A204.1 (cell line): ENCODE data around the gene KCNJ6.
"Not testable (repeated sequence)": the region's sequence is repeated elsewhere in the genome, so short reads cannot be mapped to it uniquely, and the experiment has no call there.

Experiments used
- FAIRE-seq: peaks from 2 replicates; lab custom pipeline; 2012; peaks lifted over from hg19 to GRCh38; lab: Jason Lieb, UNC

Gene KCNJ6

GRCh38 chr21:37767984-37768383, 148.3 kb downstream of the KCNJ6 start:
- no peak for FAIRE-seq

DNA sequence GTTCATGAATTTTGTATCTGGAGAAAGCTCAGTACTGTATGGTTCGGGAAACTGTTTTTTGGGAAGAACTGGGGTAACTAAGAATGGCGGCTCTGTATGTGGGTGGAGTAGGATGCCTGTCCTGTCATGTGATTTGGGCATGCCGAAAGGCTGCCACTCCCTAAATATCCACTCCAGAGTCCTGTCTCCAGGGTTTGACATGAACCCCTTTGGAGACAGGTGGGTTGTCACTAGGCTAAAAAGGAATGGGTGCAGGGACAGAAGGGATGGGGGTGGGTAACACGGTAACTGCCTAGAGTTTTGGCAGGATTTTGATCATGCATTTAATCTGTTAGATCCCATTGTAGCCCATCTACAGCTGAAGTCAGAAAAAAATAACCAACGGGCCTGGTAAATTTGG, 150.1 kb downstream of the KCNJ6 start:
- FAIRE-seq = no peak

GRCh38 chr21:37765221-37765900, 150.9 kb downstream of the KCNJ6 start:
- FAIRE-seq = no peak

DNA sequence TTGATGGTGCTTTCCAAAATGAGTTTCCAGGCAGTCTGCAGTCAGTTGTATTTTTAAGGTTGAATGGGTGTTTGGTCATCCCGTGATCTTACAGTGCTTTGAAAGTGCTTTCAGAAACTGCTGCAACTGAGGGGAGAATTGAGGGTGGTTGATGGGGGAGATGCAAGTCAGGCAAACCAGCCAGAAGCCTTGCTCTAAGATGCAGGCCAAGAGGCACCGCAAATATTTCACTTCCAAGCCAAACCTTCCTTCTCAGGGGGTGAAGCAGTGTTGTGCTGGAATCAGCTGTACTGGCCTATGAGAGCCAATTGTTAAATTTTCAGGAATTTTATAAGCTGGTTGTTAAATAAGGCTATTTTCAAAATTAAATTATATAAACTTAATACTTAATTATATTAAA, 151.6 kb downstream of the KCNJ6 start:
- FAIRE-seq = no peak

DNA sequence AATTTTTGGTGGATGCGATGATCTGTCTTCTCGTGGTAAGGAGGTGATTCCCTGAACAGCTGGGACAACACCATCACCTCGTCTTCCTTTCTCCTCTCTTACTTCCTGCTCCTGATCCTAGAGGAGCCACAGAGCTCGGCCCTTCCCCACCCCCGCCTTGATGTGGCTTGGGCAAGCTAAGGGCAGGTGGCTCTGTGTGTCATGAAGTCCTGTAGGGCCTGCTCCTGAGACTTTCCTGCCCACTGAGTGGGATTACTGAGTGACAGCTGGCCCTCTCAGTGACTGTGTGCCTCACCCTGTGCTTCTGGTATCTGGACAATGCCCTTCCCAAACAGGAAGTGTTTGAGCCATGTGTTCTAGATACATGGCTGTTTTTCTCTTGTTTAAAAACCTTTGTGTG, 153.0 kb downstream of the KCNJ6 start:
- no peak for FAIRE-seq

- no peak for FAIRE-seq
Observed at GRCh38 chr21:37762606-37763005, 153.7 kb downstream of the KCNJ6 start.

GRCh38 chr21:37761406-37761805, 154.9 kb downstream of the KCNJ6 start:
- not testable (repeated sequence) for FAIRE-seq

DNA sequence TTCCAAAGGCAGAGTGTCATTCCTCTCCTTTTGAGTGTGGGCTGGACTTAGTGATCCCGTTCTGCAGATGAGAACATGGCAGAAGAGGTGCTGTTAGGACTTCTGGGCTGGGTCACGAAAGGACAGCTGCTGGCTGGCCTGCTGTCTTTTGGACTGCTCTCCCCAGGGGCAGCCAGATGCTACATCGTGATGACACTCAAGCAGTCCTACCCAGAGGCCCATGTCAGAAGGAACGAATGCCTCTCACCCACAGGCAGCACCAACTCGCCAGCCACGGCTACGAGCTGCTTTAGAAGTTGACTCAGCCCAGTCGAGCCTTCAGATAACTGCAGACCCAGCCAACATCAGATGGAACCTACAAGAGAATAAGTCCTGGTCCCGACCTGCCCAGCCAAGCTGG, 156.5 kb downstream of the KCNJ6 start:
- FAIRE-seq = no peak

GRCh38 chr21:37758982-37759381, 157.3 kb downstream of the KCNJ6 start:
- no peak for FAIRE-seq

DNA sequence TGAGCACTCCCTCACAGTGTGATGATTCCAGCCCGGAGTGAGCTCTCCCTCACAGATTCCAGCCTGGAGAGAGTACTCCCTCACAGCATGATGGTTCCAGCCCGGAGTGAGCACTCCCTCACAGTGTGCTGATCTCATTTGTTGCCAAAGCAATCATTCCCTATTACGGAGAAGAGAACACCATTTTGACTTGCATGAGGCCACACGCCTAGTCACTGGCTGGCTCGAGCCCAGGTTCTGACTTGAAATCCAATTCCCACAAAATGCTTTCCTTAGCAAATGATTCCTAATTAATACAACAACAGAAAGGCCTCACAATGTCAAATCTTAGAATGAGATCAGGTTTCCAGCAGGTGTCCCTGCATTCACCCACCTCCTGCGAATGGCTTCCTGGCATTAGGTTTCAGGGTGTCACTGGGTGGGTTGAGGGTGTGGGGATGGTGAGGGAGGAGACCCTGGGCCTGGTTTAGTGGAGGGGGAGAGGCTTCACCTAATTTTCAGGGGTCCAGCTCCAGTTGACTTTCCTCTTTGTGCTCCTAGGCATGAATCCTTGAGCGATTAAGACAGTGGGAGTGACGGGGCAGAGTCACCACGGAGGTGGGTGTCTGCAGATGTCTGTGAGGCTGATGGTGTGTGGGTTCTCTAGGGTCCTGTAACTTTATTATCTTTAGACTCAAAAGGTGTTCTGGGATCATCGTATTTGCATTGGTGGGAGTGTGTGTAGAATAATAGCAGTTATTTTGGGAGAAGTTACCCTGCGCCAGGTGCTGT, 158.5 kb downstream of the KCNJ6 start:
- no peak for FAIRE-seq

DNA sequence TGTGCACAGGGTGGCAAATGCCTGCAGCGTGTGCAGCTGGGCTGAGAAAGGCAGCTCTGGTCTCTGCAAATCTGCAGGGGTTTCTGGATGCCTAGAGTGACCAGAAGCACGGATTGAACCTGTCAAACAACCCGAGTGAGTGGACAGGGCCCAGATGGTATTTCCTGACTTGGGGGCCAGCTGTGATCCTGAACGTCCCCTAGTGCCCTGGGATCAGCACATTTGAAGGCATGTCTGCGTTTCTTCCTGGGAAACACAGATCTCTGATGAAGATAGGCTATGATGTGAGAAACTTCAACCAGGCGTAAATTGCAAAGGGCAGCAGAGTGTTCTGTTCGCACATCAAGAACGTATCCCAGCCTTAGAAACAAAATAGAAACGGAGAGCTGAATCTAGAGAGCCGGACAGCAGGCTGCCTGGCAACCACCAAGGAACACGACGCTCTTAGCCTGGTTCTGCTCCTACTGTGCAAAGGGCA, 163.1 kb downstream of the KCNJ6 start:
- FAIRE-seq = no peak

- no peak for FAIRE-seq
Observed at GRCh38 chr21:37751268-37751975, 164.8 kb downstream of the KCNJ6 start.

DNA sequence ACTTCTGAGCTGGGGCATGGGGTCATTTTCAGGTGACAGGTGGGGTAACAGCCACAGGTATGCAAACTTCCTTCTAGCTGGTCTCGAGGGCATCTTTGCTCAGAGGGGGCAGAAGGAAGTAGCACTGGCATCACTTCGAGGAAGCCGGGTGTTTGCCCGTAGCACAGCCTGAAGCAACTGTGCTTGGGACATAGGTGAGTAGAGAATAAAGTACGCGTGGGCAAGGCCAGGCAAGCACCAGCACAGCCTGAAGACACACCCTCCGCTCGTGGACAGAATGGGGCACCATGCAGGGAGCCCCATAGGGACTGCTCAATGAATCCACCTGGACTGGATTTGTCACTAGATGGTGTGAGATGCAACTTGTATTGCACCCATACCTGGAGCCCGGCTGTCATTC, 167.1 kb downstream of the KCNJ6 start:
- FAIRE-seq = no peak

DNA sequence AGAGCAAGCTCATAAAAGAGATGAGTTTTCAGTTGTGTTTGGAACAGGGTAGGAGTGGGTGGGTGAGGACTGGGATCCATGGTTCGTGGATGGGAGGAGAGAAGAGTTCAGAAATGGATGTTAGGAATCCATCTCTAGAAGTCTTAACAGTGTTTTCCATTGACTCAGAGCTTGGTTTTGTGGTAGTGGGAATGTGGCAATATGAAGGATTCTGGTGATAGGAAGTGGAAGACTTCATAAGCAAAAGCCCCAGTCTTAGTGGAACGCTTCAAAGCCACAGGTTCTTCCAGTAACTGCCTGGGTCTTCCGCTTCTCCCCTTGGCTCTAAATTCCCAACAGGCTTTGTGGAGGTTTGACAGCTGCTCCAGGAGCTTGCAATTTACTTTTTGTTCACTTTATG, 167.9 kb downstream of the KCNJ6 start:
- FAIRE-seq = no peak

DNA sequence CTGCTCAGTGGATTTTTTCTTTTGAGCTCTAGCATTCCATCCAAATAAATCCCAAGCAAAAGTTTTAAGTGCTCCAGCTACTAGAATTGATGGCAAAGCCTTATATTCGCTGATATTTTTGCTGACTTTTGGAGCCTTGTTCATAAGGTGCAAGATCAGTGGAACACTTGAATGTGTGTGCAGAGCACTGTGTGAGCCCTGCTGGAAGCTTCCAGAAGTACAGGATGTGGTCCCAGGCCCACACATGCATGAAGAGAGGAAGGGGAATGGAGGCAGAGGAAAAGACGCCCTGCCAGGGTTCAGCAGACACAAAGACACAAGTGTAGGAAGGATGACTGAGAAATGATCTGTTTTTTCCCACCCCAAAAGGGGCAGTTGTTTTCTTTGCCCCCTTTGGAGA, 169.4 kb downstream of the KCNJ6 start:
- FAIRE-seq = no peak

GRCh38 chr21:37744551-37744950, 171.7 kb downstream of the KCNJ6 start:
- no peak for FAIRE-seq

- FAIRE-seq = no peak
Observed at GRCh38 chr21:37742532-37742931, 173.7 kb downstream of the KCNJ6 start.

- no peak for FAIRE-seq
Observed at GRCh38 chr21:37742115-37742514, 174.1 kb downstream of the KCNJ6 start.

GRCh38 chr21:37737996-37738395, 178.3 kb downstream of the KCNJ6 start:
- FAIRE-seq = no peak

DNA sequence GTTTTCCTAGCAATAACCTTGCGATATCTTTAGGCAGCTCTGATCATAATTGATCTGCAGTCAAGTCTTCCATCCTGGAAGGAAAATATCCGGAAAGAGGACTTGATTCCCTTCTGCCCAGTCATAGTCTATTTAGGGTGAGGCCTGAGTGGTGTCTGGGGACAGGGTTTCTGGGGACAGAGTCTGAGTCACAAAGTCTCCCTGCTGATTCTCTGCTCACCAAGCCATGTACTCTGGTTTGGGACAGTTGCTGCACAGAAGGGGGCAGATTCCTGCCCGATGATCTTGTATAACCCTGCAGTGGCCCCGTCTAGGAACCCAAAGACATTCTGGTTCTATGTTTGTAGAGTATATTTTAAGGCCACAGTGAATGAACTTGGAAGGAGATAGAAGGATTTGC, 178.8 kb downstream of the KCNJ6 start:
- FAIRE-seq = no peak

DNA sequence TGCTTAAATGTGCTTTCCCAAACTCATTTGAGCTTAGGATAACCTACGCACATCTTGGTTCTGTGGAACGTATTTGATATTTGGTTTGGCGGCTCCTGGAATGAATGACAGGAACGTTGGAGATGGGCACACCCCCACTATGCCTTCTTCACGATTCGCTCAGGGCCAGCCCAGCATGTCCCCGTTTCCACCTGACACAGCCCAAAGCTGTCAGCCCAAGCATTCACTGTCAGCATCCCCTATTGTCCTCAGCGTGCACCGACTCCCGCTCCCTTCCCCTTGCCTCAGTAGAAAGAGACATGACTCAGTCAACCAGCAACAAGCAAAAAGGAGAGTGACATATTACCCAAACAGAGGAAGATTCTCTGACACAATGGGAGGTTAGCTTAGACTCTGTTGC, 181.4 kb downstream of the KCNJ6 start:
- FAIRE-seq = no peak

GRCh38 chr21:37732927-37733326, 183.3 kb downstream of the KCNJ6 start:
- FAIRE-seq = no peak

DNA sequence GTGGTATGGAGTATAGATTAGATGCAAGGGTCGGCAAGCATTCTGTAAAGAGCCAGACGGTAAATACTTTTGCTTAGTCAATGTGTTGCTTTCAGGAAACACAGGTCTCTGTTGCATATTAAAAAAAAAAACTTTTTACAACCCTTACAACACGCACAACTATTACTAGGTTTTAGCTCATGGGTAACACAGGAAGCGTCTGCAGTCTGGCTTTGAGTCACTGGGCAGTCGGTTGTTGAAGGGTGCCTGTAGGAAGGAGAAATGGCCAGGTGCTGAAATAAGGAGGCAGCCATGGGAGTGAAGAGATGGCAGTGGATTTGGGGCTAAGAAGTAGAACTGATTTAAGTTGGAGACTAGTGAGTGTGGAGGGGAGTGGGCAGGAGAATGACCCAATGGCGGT, 192.1 kb downstream of the KCNJ6 start:
- FAIRE-seq = no peak
